Neuronal stem cell (in vitro differentiated cells): Measurements from ENCODE around the gene FAM227B.

ENCODE experiments used
- DNase-seq: peaks from one replicate; pipeline ENCODE4 v3.0.0-alpha.2; 2013; ENCODE audit warnings: low spot score
- H2AFZ ChIP-seq: one replicate; pipeline ENCODE4 v1.6.1; 2013; ENCODE audit warnings: mild to moderate bottlenecking, low read length, inconsistent platforms
- H2AK5ac ChIP-seq: 2 replicates; pipeline ENCODE4 v1.6.1; 2013; ENCODE audit warnings: low read depth, mild to moderate bottlenecking, inconsistent platforms, low read length, moderate library complexity, mixed read lengths
- H2BK120ac ChIP-seq: 2 replicates; pipeline ENCODE4 v1.6.1; 2013; ENCODE audit warnings: low read depth, mild to moderate bottlenecking, inconsistent platforms, low read length, moderate library complexity, mixed read lengths
- H2BK12ac ChIP-seq: one replicate; pipeline ENCODE4 v1.6.1; 2013; ENCODE audit warnings: low read length, inconsistent platforms
- H2BK15ac ChIP-seq: 2 replicates; pipeline ENCODE4 v1.6.1; 2013; ENCODE audit warnings: mild to moderate bottlenecking, low read length, inconsistent platforms, mixed read lengths
- H2BK5ac ChIP-seq: one replicate; pipeline ENCODE4 v1.6.1; 2013; ENCODE audit warnings: inconsistent platforms, mild to moderate bottlenecking, low read length, moderate library complexity
- H3K14ac ChIP-seq: one replicate; pipeline ENCODE4 v1.6.1; 2013; ENCODE audit warnings: low read length, inconsistent platforms
- H3K18ac ChIP-seq: 2 replicates; pipeline ENCODE4 v1.6.1; 2013; ENCODE audit warnings: low read length, inconsistent platforms
- H3K23ac ChIP-seq: 2 replicates; pipeline ENCODE4 v1.6.1; 2013; ENCODE audit warnings: low read depth, mild to moderate bottlenecking, mixed read lengths, low read length, inconsistent platforms; ENCODE audit not compliant: poor library complexity
- H3K27ac ChIP-seq: replicated peaks from 3 replicates; pipeline ENCODE4 v1.5.1; 2013; ENCODE audit warnings: low read length, inconsistent platforms
- H3K27me3 ChIP-seq, 3 experiments: 2 replicates each; pipeline ENCODE4 v1.6.1; 2013; ENCODE audit warnings: low read length in 3 of 3, mild to moderate bottlenecking in 2 of 3, inconsistent platforms in 1 of 3, low read depth in 1 of 3, mixed read lengths in 1 of 3, moderate library complexity in 1 of 3; ENCODE audit not compliant: control insufficient read depth in 3 of 3, insufficient read depth in 3 of 3
- H3K36me3 ChIP-seq, 2 donors: replicated peaks in 1 of 2; 2 replicates each; pipeline ENCODE4 v1.6.1; 2013; ENCODE audit warnings: low read length in 2 of 2; ENCODE audit not compliant: control insufficient read depth in 2 of 2, insufficient read depth in 2 of 2
- H3K4ac ChIP-seq: 2 replicates; pipeline ENCODE4 v1.6.1; 2013; ENCODE audit warnings: inconsistent platforms, mild to moderate bottlenecking, low read length, moderate library complexity
- H3K4me1 ChIP-seq, 2 donors: 1 replicate in 1 of 2; 2 replicates in 1 of 2; pipeline ENCODE4 v1.6.1; 2013; ENCODE audit warnings: low read length in 2 of 2, low read depth in 1 of 2; ENCODE audit not compliant: control insufficient read depth in 2 of 2, insufficient read depth in 1 of 2
- H3K4me2 ChIP-seq: one replicate; pipeline ENCODE4 v1.6.1; 2013; ENCODE audit warnings: mild to moderate bottlenecking, low read length, inconsistent platforms; ENCODE audit not compliant: insufficient read depth, poor library complexity, severe bottlenecking
- H3K4me3 ChIP-seq, 2 donors: 2 replicates each; pipeline ENCODE4 v1.5.1; 2013; ENCODE audit warnings: low read length in 2 of 2, mild to moderate bottlenecking in 2 of 2, inconsistent platforms in 1 of 2, moderate library complexity in 1 of 2
- H3K79me1 ChIP-seq: one replicate; pipeline ENCODE4 v1.6.1; 2013; ENCODE audit warnings: low read depth, mild to moderate bottlenecking, inconsistent platforms, low read length, moderate library complexity
- H3K9ac ChIP-seq: one replicate; pipeline ENCODE4 v1.6.1; 2013; ENCODE audit warnings: mild to moderate bottlenecking, low read depth, low read length, inconsistent platforms; ENCODE audit not compliant: poor library complexity
- H3K9me3 ChIP-seq, 2 donors: replicated peaks in 1 of 2; 2 replicates each; pipeline versions ENCODE3 to v1.6.1; 2013; ENCODE audit warnings: low read length in 2 of 2, mild to moderate bottlenecking in 2 of 2, inconsistent platforms in 1 of 2, low read depth in 1 of 2, mixed read lengths in 1 of 2, moderate library complexity in 1 of 2; ENCODE audit not compliant: control insufficient read depth in 2 of 2, insufficient read depth in 1 of 2
- H4K8ac ChIP-seq: one replicate; pipeline ENCODE4 v1.6.1; 2013; ENCODE audit warnings: low read depth, mild to moderate bottlenecking, inconsistent platforms, low read length, moderate library complexity
- H4K91ac ChIP-seq: one replicate; pipeline ENCODE4 v1.6.1; 2013; ENCODE audit warnings: low read length, low read depth, mild to moderate bottlenecking, inconsistent platforms; ENCODE audit not compliant: poor library complexity
- WGBS, 2 donors: extraction: QIAGEN DNeasy Blood & Tissue Kit; methylation state at CpG; one replicate each; pipeline ENCODE4 v1.1.7; 2013; ENCODE audit warnings: missing lambda C conversion rate in 2 of 2, mixed read lengths in 1 of 2; ENCODE audit not compliant: insufficient read length in 2 of 2, insufficient replicate concordance in 1 of 2; ENCODE audit errors: extremely low coverage in 2 of 2; 5-methylcytosine and 5-hydroxymethylcytosine counted together

Gene FAM227B

DNA sequence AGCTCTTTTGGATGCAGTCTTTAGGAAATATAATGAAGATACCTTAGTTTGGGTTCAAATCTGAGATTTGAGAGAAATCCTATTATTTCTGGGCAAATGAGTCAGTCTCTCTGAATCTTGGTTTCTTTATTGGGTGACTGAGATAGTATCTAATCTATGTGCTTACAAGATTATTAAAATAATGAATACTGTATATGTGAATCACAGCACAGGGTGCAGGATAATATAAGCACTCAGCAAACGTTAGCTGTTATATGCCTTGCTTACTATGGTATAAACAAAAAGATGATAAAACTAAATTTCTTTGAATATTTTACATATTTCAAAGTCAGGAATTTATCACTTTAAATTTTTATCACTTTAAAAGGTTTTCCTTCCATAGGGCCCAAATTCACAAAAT is 168.0 kb downstream of the FAM227B start:
- WGBS, 2 donors = no CpG with 5 or more reads among the region's 1 CpG
- Histone ChIP-seq H2AK5ac (no peak overlapping the region), H3K23ac (no peak overlapping the region), H4K91ac (no peak overlapping the region), H3K4me3 (no peak overlapping the region), H3K9ac (no peak overlapping the region), H2BK120ac (no peak overlapping the region), H3K18ac (no peak overlapping the region), H2BK15ac (no peak overlapping the region), H2BK12ac (no peak overlapping the region), H3K14ac (no peak overlapping the region), H3K27me3 (no peaks in the 10 kb centered on the region), H2AFZ (no peak overlapping the region), H3K36me3 (no peaks in the 10 kb centered on the region), H3K27ac (no peak overlapping the region), H4K8ac (no peak overlapping the region), H3K4me2 (no peak overlapping the region), H2BK5ac (no peak overlapping the region), H3K4me1 (no peaks in the 10 kb centered on the region), H3K4ac (no peak overlapping the region), H3K9me3 (no peaks in the 10 kb centered on the region), H3K79me1 (no peaks in the 10 kb centered on the region)
- no peak for DNase-seq

DNA sequence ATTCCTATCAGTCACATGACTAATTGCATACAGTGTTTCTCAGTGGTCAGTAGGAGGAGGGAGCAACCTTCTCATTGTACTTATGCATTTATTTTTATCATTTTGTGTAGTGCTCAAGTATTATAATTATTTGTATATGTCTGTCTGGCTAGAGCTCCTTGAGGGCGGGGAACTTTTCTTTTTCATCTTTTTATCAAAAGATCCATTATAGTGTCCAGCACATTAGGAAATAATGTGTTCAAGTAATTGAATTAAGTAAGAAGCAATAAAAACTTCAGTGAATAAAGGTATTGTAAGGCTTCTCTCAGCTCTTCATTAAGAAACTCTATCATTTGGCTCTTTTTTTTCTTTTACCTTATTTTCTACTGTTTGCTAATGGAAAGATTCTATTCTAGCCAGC is 178.8 kb downstream of the FAM227B start:
- H3K27ac ChIP-seq = no peak overlapping the region
- no peak overlapping the region for H3K4ac ChIP-seq
- H4K91ac ChIP-seq = no peak overlapping the region
- DNase-seq = no peak
- no peaks in the 10 kb centered on the region for H3K4me1 ChIP-seq
- H2AFZ ChIP-seq = no peak overlapping the region
- H3K9ac ChIP-seq = no peak overlapping the region
- no peak overlapping the region for H2BK12ac ChIP-seq
- no CpG with 5 or more reads among the region's 1 CpG for WGBS, 2 donors
- no peak overlapping the region for H3K23ac ChIP-seq
- no peak overlapping the region for H3K18ac ChIP-seq
- H2BK5ac ChIP-seq = no peak overlapping the region
- no peak overlapping the region for H2AK5ac ChIP-seq
- no peak overlapping the region for H4K8ac ChIP-seq
- no peaks in the 10 kb centered on the region for H3K27me3 ChIP-seq
- no peaks in the 10 kb centered on the region for H3K9me3 ChIP-seq
- H3K14ac ChIP-seq = no peak overlapping the region
- no peak overlapping the region for H2BK15ac ChIP-seq
- H2BK120ac ChIP-seq = no peak overlapping the region
- H3K79me1 ChIP-seq = no peaks in the 10 kb centered on the region
- H3K36me3 ChIP-seq = no peaks in the 10 kb centered on the region
- no peak overlapping the region for H3K4me2 ChIP-seq
- no peak overlapping the region for H3K4me3 ChIP-seq

DNA sequence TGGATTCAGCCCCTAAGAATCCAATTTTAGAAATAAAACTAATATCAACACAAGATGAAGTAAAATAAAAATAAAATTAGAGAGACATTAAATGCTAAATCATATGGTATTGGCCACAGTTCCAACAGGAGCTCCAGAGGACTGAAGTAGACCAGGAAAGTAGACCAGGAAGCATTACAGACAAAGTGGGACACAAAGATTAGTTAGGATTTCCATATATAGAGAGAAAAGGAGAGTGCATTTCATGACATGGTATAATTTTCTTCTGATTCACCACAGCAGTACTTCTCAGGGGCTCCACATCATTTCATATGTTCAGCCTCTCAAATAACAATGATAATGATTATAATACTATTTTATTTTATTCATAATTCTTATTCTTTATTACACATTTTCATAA is 179.3 kb downstream of the FAM227B start:
- no peak overlapping the region for H3K14ac ChIP-seq
- no peaks in the 10 kb centered on the region for H3K9me3 ChIP-seq
- no peak overlapping the region for H4K8ac ChIP-seq
- no peaks in the 10 kb centered on the region for H3K4me1 ChIP-seq
- no peak overlapping the region for H2BK15ac ChIP-seq
- no peak overlapping the region for H3K18ac ChIP-seq
- H4K91ac ChIP-seq = no peak overlapping the region
- no peaks in the 10 kb centered on the region for H3K36me3 ChIP-seq
- H2BK120ac ChIP-seq = no peak overlapping the region
- H3K9ac ChIP-seq = no peak overlapping the region
- H3K23ac ChIP-seq = no peak overlapping the region
- H3K79me1 ChIP-seq = no peaks in the 10 kb centered on the region
- peak overlapping the region; percentile 46 for H2AFZ ChIP-seq
- H3K27me3 ChIP-seq = no peaks in the 10 kb centered on the region
- no peak overlapping the region for H3K4me3 ChIP-seq
- no peak overlapping the region for H2BK12ac ChIP-seq
- H2BK5ac ChIP-seq = no peak overlapping the region
- H3K27ac ChIP-seq = no peak overlapping the region
- no peak overlapping the region for H2AK5ac ChIP-seq
- no peak for DNase-seq
- H3K4ac ChIP-seq = no peak overlapping the region
- H3K4me2 ChIP-seq = no peak overlapping the region

DNA sequence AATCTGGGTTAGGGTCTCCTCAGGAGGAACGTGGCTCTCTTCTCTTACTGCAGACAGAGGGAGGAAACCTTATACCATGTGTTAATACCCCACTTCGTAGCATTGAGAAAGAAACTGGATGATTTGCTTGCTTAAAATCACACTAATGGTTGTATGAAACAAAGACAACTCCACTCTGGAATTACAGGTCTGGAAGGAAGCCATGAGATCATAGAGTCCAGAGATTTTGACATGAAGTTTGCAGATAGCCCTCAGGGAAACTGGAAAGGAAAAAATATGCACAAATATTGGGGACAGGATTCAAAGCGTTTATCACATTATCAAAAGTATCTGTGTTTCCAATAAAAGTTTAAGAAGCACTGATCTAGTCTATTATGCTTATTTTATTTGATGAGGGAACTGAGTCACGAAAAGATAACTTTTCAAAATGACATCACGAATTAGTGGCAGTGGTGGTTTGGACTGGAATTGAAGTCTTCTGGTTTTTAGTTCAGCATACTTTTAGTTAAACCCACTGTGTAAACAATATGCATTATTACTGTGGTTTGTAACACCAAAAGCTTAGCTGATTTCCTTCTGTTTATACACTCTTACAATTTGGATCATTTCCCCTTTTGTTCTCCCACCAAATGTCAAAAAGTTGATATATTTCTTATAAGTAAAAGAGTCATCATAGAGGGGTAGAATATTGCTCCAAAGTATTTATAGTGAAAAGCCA is 180.8 kb downstream of the FAM227B start:
- Histone ChIP-seq H3K9me3 (no peaks in the 10 kb centered on the region), H3K4me2 (no peak overlapping the region), H3K4me1 (no peaks in the 10 kb centered on the region), H2AFZ (peak overlapping the region; percentile 88), H3K4ac (no peak overlapping the region), H2BK120ac (no peak overlapping the region), H3K4me3 (no peak overlapping the region), H4K8ac (no peak overlapping the region), H3K14ac (no peak overlapping the region), H3K27ac (no peak overlapping the region), H3K23ac (no peak overlapping the region), H2BK12ac (no peak overlapping the region), H3K18ac (no peak overlapping the region), H3K36me3 (no peaks in the 10 kb centered on the region), H3K79me1 (no peaks in the 10 kb centered on the region), H3K9ac (no peak overlapping the region), H4K91ac (no peak overlapping the region), H2BK15ac (no peak overlapping the region), H2BK5ac (no peak overlapping the region), H2AK5ac (no peak overlapping the region), H3K27me3 (no peaks in the 10 kb centered on the region)
- no peak for DNase-seq
- no CpG with 5 or more reads among the region's 5 CpGs for WGBS, 2 donors
